ENCODE results near the gene IL22RA2.
"Not testable (repeated sequence)": the region's sequence is repeated elsewhere in the genome, so short reads cannot be mapped to it uniquely, and the experiment has no call there.

The IL22RA2 gene

GRCh38 chr6:137216875-137217553, 43.6 kb upstream of the IL22RA2 start:
- peak overlapping the region; percentile 91 for H3K4me3 ChIP-seq (ENCODE audit: low read length)
- DNase-seq (ENCODE audit: low read depth), result peak; percentile 98
- no peak for TF ChIP-seq CTCF (IDR thresholded peaks at IDR 0.05; ENCODE audit: insufficient read depth, low read depth, low read length, missing control alignments)

GRCh38 chr6:137216106-137216505, 42.7 kb upstream of the IL22RA2 start:
- peak; percentile 73 for DNase-seq (ENCODE audit: low read depth)
- TF ChIP-seq CTCF (IDR thresholded peaks at IDR 0.05; ENCODE audit: insufficient read depth, low read depth, low read length, missing control alignments), result no peak
- peak overlapping the region; percentile 91 for H3K4me3 ChIP-seq (ENCODE audit: low read length)

- H3K4me3 ChIP-seq (ENCODE audit: low read length), result peak overlapping the region; percentile 9
- DNase-seq (ENCODE audit: low read depth), result not testable (repeated sequence)
Observed at GRCh38 chr6:137215630-137216029, 42.2 kb upstream of the IL22RA2 start.

GRCh38 chr6:137214931-137215330, 41.5 kb upstream of the IL22RA2 start:
- no peak overlapping the region for H3K4me3 ChIP-seq (ENCODE audit: low read length)
- peak; percentile 44 for DNase-seq (ENCODE audit: low read depth)

GRCh38 chr6:137213813-137214212, 40.4 kb upstream of the IL22RA2 start:
- H3K4me3 ChIP-seq (ENCODE audit: low read length), result no peak overlapping the region

More at GRCh38 chr6:137214931-137215330, 41.5 kb upstream of the IL22RA2 start:
- no peak for TF ChIP-seq CTCF (IDR thresholded peaks at IDR 0.05; ENCODE audit: insufficient read depth, low read depth, low read length, missing control alignments)

GRCh38 chr6:137213331-137213740, 39.9 kb upstream of the IL22RA2 start:
- DNase-seq (ENCODE audit: low read depth), result no peak
- TF ChIP-seq CTCF (IDR thresholded peaks at IDR 0.05; ENCODE audit: insufficient read depth, low read depth, low read length, missing control alignments), result no peak
- H3K4me3 ChIP-seq (ENCODE audit: low read length), result no peak overlapping the region

More at GRCh38 chr6:137213813-137214212, 40.4 kb upstream of the IL22RA2 start:
- no peak for DNase-seq (ENCODE audit: low read depth)
- TF ChIP-seq CTCF (IDR thresholded peaks at IDR 0.05; ENCODE audit: insufficient read depth, low read depth, low read length, missing control alignments), result no peak

GRCh38 chr6:137211910-137212309, 38.5 kb upstream of the IL22RA2 start:
- TF ChIP-seq CTCF (IDR thresholded peaks at IDR 0.05; ENCODE audit: insufficient read depth, low read depth, low read length, missing control alignments), result no peak
- no peak overlapping the region for H3K4me3 ChIP-seq (ENCODE audit: low read length)
- DNase-seq (ENCODE audit: low read depth), result no peak

Data from epithelial cell of esophagus (primary cell).